Measurements from ENCODE around the gene OLFML1. TPM values are rescaled to one million over a fixed set of nuclear protein-coding genes. Genes with fewer than 3 reads are reported as not detected.
A peak's percentile ranks its signal among the peaks of the same experiment; 100 is the strongest.

OLFML1 gene
- total RNA-seq, 2 donors from 2014 or later: 7.4 to 8.7 TPM

DNA sequence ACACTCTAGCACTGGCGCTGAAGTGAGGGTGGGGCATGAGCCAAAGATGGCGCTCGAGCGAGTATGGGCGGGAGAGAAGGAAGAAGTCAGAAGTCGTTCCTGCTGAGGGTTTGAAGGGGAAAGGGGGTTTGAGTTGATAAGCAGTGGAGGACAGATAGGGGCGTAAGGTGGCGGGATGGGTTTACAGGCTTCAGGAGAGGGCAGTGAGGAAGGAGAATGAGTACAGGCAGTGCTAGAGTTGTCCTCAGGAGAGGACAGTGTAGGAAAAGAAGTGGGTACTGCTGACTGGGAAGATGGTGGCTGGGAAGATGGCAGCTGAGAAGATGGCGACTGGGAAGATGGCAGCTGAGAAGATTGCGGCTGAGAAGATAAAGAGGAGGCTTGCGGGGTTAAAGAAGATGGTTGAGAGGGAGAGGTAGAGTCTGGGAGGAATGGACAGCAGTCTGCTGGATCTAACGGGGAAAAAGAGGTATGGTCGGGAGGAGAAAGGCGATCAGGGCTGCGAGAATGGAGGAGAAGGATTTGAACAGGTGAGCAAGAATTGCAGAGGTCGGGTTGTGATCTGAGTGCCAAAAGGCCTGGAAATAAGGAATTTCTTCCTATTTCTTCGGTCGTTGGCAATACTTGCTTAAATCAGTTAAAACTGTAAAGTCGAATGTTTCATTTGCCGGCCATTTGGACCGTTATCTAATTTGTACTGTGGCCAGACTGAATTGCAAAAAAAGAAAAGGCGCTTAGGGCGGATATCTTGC, 33.7 kb downstream of the OLFML1 start:
- H3K4me3 ChIP-seq: no peak overlapping the region
- no peaks in the 10 kb centered on the region for H3K9me3 ChIP-seq
- ATAC-seq (ENCODE audit: insufficient number of reproducible peaks, low FRiP score, low read depth) (no peak), DNase-seq (ENCODE audit: low spot score) (no peak)
- H3K4me1 ChIP-seq (ENCODE audit: control insufficient read depth in 1 of 2, low read depth in 2 of 2): no peaks in the 10 kb centered on the region
- no peaks in the 10 kb centered on the region for H3K36me3 ChIP-seq
- H3K27ac ChIP-seq: no peak overlapping the region
- H3K27me3 ChIP-seq (replicated peaks; ENCODE audit: insufficient read depth): no peaks in the 10 kb centered on the region
- TF ChIP-seq, protein P1, sequence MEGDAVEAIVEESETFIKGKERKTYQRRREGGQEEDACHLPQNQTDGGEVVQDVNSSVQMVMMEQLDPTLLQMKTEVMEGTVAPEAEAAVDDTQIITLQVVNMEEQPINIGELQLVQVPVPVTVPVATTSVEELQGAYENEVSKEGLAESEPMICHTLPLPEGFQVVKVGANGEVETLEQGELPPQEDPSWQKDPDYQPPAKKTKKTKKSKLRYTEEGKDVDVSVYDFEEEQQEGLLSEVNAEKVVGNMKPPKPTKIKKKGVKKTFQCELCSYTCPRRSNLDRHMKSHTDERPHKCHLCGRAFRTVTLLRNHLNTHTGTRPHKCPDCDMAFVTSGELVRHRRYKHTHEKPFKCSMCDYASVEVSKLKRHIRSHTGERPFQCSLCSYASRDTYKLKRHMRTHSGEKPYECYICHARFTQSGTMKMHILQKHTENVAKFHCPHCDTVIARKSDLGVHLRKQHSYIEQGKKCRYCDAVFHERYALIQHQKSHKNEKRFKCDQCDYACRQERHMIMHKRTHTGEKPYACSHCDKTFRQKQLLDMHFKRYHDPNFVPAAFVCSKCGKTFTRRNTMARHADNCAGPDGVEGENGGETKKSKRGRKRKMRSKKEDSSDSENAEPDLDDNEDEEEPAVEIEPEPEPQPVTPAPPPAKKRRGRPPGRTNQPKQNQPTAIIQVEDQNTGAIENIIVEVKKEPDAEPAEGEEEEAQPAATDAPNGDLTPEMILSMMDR (IDR thresholded peaks at IDR 0.05): no peak

DNA sequence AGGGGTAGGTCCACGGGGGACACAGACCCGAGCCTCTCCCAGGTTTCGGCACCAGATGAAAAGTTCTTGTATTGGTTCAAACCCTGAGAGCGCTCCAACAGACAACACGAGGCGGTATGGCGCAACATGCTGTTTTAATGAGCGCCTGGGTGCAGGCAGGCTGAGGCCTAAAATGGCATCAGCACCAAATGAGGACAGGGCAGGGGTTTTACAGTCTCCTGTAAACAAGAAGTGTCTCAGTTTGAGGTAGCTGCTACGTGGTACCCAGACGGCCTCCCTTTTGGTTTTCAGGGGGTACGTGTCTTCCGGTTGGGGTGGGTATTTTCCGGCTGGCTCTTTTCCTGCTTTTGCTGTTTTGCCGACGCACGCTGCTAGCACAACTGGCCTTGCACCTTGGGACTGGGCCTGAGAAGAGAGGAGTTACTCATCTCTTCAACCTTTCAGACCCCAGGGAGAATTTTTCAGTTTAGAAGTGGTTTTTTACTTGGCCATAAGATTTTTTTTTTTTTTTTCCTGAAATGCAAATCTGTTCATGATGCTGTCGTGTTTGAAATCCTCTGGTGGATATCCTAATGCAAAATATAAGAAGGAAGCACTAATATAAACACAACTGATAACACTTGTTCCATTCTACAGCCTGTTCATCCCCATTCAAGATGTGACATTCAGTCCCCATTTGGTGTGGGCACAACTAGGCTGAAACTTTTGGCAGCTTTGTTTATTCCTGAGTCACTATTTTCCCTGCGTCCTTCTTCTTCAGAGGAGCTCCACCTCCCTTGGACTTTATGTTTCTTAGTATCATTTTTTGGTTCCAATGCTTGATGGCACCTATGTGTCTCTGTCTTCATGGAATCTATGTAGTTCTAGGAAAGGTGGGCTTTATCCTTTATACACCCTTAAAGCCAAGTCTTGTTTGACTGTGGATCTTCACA, 35.0 kb downstream of the OLFML1 start:
- peak overlapping the region in 1 of 2 donors; percentile 19 for H3K27ac ChIP-seq
- H3K9me3 ChIP-seq: no peaks in the 10 kb centered on the region
- DNase-seq (ENCODE audit: low spot score) (no peak), ATAC-seq (ENCODE audit: insufficient number of reproducible peaks, low FRiP score, low read depth) (no peak)
- no peaks in the 10 kb centered on the region for H3K27me3 ChIP-seq (replicated peaks; ENCODE audit: insufficient read depth)
- H3K4me3 ChIP-seq: no peak overlapping the region
- no peaks in the 10 kb centered on the region for H3K4me1 ChIP-seq (ENCODE audit: control insufficient read depth in 1 of 2, low read depth in 2 of 2)
- H3K36me3 ChIP-seq: no peaks in the 10 kb centered on the region
- TF ChIP-seq, protein P1 (IDR thresholded peaks at IDR 0.05): no peak

- TF ChIP-seq, protein P1 (IDR thresholded peaks at IDR 0.05): no peak
These were observed 35.7 kb downstream of the OLFML1 start for GRCh38 chr11:7520981-7521487.

DNA sequence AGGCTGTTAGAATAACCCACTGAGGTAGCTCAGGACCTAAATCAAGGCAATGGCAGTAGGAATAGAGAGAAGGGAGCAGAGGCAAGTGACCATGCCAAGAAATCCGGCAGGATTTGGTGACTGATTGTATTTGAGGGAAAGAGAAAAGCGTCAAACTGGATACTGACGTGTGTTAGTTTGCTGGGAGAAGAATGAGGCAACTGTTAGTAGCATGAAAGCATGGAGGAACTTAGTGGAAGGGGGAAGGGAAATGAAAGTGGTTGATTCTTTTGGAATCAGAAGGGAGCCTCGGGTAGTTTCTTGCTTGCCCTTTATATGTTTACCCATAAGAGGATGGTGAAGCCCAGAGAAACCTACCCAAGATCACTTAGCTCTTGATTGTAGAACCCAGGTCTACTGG, 36.8 kb downstream of the OLFML1 start:
- Histone ChIP-seq H3K27me3 (replicated peaks; ENCODE audit: insufficient read depth) (no peaks in the 10 kb centered on the region), H3K4me1 (ENCODE audit: control insufficient read depth in 1 of 2, low read depth in 2 of 2) (no peaks in the 10 kb centered on the region), H3K27ac (no peak overlapping the region), H3K4me3 (no peak overlapping the region), H3K36me3 (no peaks in the 10 kb centered on the region), H3K9me3 (no peaks in the 10 kb centered on the region)
- TF ChIP-seq, protein P1 (IDR thresholded peaks at IDR 0.05): no peak
- no peak for ATAC-seq (ENCODE audit: insufficient number of reproducible peaks, low FRiP score, low read depth)
- no peak for DNase-seq (ENCODE audit: low spot score)

More at GRCh38 chr11:7520981-7521487, 35.7 kb downstream of the OLFML1 start:
- H3K27ac ChIP-seq: peak overlapping the region in 1 of 2 donors; percentile 36
- no peak overlapping the region for H3K4me3 ChIP-seq
- H3K36me3 ChIP-seq: no peaks in the 10 kb centered on the region
- no peaks in the 10 kb centered on the region for H3K4me1 ChIP-seq (ENCODE audit: control insufficient read depth in 1 of 2, low read depth in 2 of 2)
- DNase-seq (ENCODE audit: low spot score): no peak
- ATAC-seq (ENCODE audit: insufficient number of reproducible peaks, low FRiP score, low read depth): no peak
- H3K9me3 ChIP-seq: no peaks in the 10 kb centered on the region
- H3K27me3 ChIP-seq (replicated peaks; ENCODE audit: insufficient read depth): no peaks in the 10 kb centered on the region

GRCh38 chr11:7522546-7522945, 37.2 kb downstream of the OLFML1 start:
- H3K27ac ChIP-seq: no peak overlapping the region
- no peaks in the 10 kb centered on the region for H3K9me3 ChIP-seq
- no peaks in the 10 kb centered on the region for H3K36me3 ChIP-seq
- H3K27me3 ChIP-seq (replicated peaks; ENCODE audit: insufficient read depth): no peaks in the 10 kb centered on the region
- TF ChIP-seq, protein P1 (IDR thresholded peaks at IDR 0.05): no peak
- ATAC-seq (ENCODE audit: insufficient number of reproducible peaks, low FRiP score, low read depth) (no peak), DNase-seq (ENCODE audit: low spot score) (no peak)
- no peak overlapping the region for H3K4me3 ChIP-seq
- H3K4me1 ChIP-seq (ENCODE audit: control insufficient read depth in 1 of 2, low read depth in 2 of 2): no peaks in the 10 kb centered on the region

All from thoracic aorta (tissue), 2 donors.